Measurements from ENCODE around the gene ACOT11.

- TF ChIP-seq POLR2A (IDR thresholded peaks at IDR 0.05; ENCODE audit: low read depth, low read length) (no peak), POLR2AphosphoS5 (IDR thresholded peaks at IDR 0.05; ENCODE audit: low read depth, low read length) (no peak), TAF1 (IDR thresholded peaks at IDR 0.05; ENCODE audit: low read depth, low read length) (no peak)
Measured at GRCh38 chr1:54615531-54616279, 67.7 kb downstream of the ACOT11 start.
